Upper lobe of right lung (tissue), 1 donor: ENCODE results near the gene TMEM184A. TPM values are rescaled to one million over a fixed set of nuclear protein-coding genes. Genes with fewer than 3 reads are reported as not detected.
"Not testable (repeated sequence)": the region's sequence is repeated elsewhere in the genome, so short reads cannot be mapped to it uniquely, and the experiment has no call there.

Experiments
- ATAC-seq: fragments of 200-7000 bp; cut with Tn5 transposase; one replicate; pipeline ENCODE4 v1.9.1; 2020; ENCODE audit warnings: mild to moderate bottlenecking, moderate library complexity
- DNase-seq: peaks from one replicate; pipeline ENCODE4 v3.0.0-alpha.2; 2020
- H3K27ac ChIP-seq: fragments of 200-600 bp; one replicate; pipeline ENCODE4 v1.8.0; 2022
- H3K27me3 ChIP-seq: fragments of 200-600 bp; one replicate; pipeline ENCODE4 v1.8.0; 2022; ENCODE audit warnings: mild to moderate bottlenecking
- H3K36me3 ChIP-seq: fragments of 200-600 bp; one replicate; pipeline ENCODE4 v1.8.0; 2022
- H3K4me1 ChIP-seq: fragments of 200-600 bp; one replicate; pipeline ENCODE4 v1.8.0; 2022
- H3K4me3 ChIP-seq: fragments of 200-600 bp; one replicate; pipeline ENCODE4 v1.8.0; 2022; ENCODE audit warnings: mild to moderate bottlenecking
- H3K9me3 ChIP-seq: fragments of 200-600 bp; one replicate; pipeline ENCODE4 v1.8.0; 2022
- intact Hi-C: fragments of 100-400 bp; cut with DNase I; formaldehyde crosslinking; loops from one replicate; pipeline ENCODE4 v1.11.0; 2022
- total RNA-seq: library from RNA; stranded (reverse); fragmentation: NEBNext Ultra II Directional; extraction: Animal tissue kit (Norgen Biotek cat#: 25700); gene quantifications from one replicate; pipeline ENCODE4 v1.2.1, GENCODE V29; 2021
- TF ChIP-seq, protein P1 (sequence below): fragments of 200-600 bp; IDR thresholded peaks from one replicate; pipeline ENCODE4 v1.8.0; 2022; ENCODE audit warnings: antibody characterized with exemption
- donor health status: DM: no; HTN: yes; CAD: no; lungs with severe emphysema.

Gene TMEM184A
- total RNA-seq, 1 donor from 2014 or later = 4.4 TPM

DNA sequence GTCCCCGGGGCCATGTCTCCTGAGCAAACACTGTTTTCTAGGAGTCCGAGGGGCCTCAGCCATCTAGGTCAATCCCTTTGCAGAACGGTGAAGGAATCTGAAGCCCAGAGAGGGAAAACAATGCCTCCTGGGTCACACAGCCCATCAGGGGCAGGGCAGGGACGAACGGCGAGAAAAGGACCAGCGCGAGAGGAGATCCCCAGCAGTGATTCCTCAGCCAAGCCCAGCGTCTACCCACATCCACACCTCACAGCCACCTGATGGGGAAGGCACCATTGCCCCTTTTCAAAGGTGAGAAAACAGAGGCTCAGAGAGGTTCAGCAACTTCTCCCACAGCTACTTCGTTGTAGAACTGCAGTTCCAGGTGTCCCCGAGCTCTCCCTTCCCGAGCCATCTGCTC lies 31.7 kb upstream of the TMEM184A start:
- no peak for ATAC-seq
- Histone ChIP-seq H3K27me3 (peaks cover 25% of the 10 kb centered on the region), H3K36me3 (no peaks in the 10 kb centered on the region), H3K4me3 (no peak overlapping the region), H3K9me3 (peaks cover 7% of the 10 kb centered on the region), H3K4me1 (no peaks in the 10 kb centered on the region), H3K27ac (no peak overlapping the region)
- intact Hi-C loops = no loop called here
- no peak for DNase-seq
- TF ChIP-seq, protein P1, sequence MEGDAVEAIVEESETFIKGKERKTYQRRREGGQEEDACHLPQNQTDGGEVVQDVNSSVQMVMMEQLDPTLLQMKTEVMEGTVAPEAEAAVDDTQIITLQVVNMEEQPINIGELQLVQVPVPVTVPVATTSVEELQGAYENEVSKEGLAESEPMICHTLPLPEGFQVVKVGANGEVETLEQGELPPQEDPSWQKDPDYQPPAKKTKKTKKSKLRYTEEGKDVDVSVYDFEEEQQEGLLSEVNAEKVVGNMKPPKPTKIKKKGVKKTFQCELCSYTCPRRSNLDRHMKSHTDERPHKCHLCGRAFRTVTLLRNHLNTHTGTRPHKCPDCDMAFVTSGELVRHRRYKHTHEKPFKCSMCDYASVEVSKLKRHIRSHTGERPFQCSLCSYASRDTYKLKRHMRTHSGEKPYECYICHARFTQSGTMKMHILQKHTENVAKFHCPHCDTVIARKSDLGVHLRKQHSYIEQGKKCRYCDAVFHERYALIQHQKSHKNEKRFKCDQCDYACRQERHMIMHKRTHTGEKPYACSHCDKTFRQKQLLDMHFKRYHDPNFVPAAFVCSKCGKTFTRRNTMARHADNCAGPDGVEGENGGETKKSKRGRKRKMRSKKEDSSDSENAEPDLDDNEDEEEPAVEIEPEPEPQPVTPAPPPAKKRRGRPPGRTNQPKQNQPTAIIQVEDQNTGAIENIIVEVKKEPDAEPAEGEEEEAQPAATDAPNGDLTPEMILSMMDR = no peak

DNA sequence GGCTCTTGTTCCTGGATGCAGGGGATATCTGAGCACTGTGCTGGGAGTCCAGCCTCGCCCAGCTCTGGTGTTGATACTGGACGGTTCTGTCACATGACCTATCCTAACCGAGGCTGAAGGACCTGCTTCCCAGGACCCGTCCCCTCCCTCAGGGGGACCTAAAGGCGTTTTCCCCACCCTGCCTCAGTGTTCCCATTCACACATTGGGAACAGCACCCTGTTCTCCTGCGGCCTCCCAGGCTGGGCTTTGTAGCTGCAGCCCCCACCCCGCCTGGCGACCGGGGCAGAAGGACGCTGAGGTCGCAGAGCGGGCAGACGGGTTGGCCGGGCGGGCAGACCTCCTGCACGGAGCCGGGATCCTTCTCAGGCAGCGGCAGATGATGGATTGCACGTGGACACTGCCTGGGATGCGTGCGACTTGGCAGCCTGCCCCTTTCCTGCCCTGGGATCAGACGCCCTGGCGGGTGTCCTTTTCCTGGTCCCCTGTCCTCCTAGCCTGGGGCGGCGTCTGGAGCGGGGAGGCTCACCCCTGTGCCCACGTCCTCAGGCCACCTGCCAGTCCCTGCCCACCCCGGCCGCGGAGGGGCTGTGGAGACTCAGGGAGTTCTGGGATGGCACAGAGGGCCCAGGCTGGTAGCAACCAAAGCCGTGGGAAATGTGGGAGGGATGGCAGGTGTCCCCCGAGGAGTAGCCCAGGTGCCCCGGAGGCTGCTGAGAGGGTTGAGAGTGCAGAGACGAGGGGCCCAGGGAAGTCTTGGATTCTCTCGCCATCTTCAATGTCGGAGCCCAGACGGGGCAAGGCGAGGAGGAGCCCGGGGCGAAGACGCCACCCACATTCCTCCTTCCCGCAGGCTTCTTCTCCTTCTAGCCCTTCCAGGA lies 31.1 kb upstream of the TMEM184A start:
- Histone ChIP-seq H3K27me3 (peaks cover 18% of the 10 kb centered on the region), H3K4me3 (no peak overlapping the region), H3K27ac (no peak overlapping the region), H3K4me1 (no peaks in the 10 kb centered on the region), H3K36me3 (no peaks in the 10 kb centered on the region), H3K9me3 (peaks cover 7% of the 10 kb centered on the region)
- ATAC-seq = no peak
- no peak for DNase-seq
- intact Hi-C loops = no loop called here
- TF ChIP-seq, protein P1 = no peak

DNA sequence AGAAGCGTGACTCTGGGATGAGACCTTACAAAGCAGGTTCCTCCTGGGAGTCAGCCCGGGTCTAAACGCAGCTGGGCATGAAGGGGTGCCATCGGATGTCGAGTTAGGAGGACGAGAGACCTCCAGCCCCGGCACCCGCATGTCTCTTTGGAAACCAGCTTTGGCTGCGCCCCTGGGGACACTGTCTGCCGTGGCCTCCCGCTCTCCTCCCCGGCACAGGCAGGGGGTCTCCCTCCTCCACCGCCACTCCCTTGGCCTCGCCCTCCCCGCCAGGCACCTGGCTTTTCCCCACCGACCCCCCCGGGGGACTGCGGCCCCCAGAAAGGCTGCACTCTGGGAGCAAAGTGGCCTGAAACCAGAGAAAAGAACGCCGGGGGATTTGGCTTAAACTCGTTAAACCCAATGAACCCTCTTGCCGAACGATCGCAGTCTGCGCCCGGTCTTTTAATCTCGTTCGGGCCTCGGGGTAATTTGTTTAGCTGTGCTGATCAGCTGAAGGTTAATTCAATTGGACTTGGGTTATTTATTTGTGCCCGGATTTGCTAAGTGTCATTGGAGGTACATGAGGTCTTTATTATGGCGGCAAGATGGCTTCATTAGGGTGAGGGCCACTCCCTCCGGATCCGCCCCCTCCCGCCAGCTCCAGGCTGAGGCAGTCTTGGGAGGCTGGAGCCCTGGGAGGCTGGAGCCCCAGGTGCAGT lies 30.3 kb upstream of the TMEM184A start:
- ATAC-seq = no peak
- H3K27ac ChIP-seq = no peak overlapping the region
- no peaks in the 10 kb centered on the region for H3K4me1 ChIP-seq
- TF ChIP-seq, protein P1 = no peak
- H3K9me3 ChIP-seq = peaks cover 7% of the 10 kb centered on the region
- H3K4me3 ChIP-seq = no peak overlapping the region
- intact Hi-C loops = no loop called here
- no peaks in the 10 kb centered on the region for H3K36me3 ChIP-seq
- no peak for DNase-seq
- H3K27me3 ChIP-seq = peaks cover 10% of the 10 kb centered on the region

DNA sequence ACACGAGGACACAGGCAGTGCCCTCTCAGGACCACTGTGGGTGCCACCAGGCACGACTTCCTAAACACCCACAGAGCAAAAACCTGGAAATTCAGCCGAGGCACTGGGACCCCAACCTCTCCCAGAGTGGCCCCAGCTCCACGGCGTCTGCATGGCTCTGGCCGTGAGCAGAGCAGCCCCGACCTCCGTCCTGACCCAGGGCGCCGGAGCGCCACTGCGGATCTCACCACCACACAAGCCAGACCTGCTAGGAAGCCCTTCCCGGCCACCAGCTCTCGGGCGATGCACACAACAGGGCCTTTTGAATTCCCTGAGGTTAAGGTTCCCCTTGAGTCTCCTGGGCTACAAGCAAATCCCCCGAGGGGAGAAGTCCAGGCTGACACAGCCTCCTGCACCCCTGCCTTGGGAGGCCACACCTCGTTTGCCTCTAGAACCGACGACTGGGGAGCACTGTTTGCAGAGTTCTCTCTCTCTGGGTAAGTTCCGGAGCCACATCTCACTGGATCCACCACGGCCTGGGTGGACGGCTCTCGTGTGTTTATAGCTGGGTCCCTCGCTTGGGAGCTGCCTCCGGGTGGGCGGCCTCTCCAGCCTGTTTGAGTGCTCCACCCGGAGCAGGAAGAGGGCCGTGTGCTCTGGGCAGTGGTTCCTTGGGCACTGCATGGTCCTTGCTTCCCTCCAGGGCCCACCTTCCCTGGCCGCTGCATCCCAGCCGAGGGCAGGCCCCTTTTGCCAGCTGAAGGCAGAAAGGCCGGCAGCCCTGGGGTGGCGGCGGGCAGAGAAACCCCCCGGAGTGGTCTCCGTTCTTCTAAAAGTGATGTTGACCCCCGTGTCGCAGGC lies 29.4 kb upstream of the TMEM184A start:
- intact Hi-C loops = no loop called here
- ATAC-seq = no peak
- Histone ChIP-seq H3K4me1 (no peaks in the 10 kb centered on the region), H3K4me3 (no peak overlapping the region), H3K27me3 (peaks cover 1% of the 10 kb centered on the region), H3K27ac (no peak overlapping the region), H3K9me3 (peaks cover 7% of the 10 kb centered on the region), H3K36me3 (no peaks in the 10 kb centered on the region)
- TF ChIP-seq, protein P1 = no peak
- DNase-seq = no peak

DNA sequence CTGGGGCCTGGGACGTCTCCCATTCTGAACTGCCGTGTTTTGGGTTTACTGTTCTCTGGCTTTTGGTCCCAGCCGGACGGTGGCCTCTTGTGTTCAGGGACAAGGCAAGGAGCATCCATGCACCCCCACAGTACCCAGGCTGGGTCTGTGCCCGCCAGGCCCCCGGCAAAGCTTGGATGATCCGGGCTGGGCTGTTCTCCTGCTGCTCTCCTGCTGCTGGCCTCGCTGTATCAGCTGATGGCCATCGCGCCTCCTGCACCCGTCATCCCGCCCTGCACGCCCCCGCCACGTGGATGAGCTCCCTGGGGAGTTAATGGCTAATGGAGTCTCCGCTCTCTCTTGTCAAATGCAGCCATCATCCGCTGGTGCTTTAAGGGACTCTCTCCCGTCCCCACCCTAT lies 28.7 kb upstream of the TMEM184A start:
- Histone ChIP-seq H3K4me3 (no peak overlapping the region), H3K4me1 (no peaks in the 10 kb centered on the region), H3K27ac (no peak overlapping the region), H3K36me3 (no peaks in the 10 kb centered on the region), H3K9me3 (peaks cover 7% of the 10 kb centered on the region), H3K27me3 (no peaks in the 10 kb centered on the region)
- intact Hi-C loops = no loop called here
- no peak for ATAC-seq
- no peak for DNase-seq
- TF ChIP-seq, protein P1 = no peak

DNA sequence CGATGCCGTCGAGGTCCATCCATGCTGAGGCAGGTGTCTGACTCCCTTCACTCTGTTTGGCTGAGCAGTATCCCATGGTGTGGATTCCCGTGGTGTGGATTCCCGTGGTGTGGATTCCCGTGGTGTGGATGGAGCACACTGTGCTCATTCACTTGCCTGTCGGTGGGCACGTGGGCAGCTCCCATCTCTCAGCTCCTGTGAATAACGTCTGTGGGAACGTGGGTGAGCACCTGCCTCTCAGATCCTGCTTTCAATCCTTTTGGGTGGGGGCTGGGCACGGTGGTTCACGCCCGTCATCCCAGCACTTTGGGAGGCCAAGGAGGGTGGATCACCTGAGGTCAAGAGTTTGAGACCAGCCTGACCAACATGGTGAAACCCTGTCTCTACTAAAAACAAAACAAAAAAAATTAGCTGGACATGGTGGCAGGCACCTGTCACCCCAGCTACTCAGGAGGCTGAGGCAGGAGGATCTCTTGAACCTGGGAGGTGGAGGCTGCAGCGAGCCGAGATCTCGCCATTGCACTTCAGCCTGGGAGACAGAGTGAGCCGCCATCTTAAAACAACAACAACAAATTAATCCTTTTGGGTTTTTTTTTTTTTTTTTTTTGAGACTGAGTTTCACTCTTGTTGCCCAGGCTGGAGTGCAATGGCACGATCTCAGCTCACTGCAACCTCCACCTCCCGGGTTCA lies 27.4 kb upstream of the TMEM184A start:
- H3K36me3 ChIP-seq, intact Hi-C loops, H3K4me1 ChIP-seq, H3K4me3 ChIP-seq, H3K27me3 ChIP-seq, DNase-seq, ATAC-seq, H3K9me3 ChIP-seq, H3K27ac ChIP-seq: not testable (repeated sequence)
